Jurkat, Clone E6-1 (cell line): ENCODE measurements around the gene SCLT1. TPM values are rescaled to one million over a fixed set of nuclear protein-coding genes. Genes with fewer than 3 reads are reported as not detected.
"Not testable (repeated sequence)": the region's sequence is repeated elsewhere in the genome, so short reads cannot be mapped to it uniquely, and the experiment has no call there.

ENCODE experiments used
- DNase-seq: peaks from one replicate; pipeline ENCODE4 v3.0.0-alpha.2; 2011; ENCODE audit warnings: low read depth, low spot score
- H3K4me3 ChIP-seq: 2 replicates; pipeline ENCODE4 v1.5.1; 2011; ENCODE audit warnings: mild to moderate bottlenecking, low read length, control low read depth, moderate library complexity
- polyA plus RNA-seq: library from polyadenylated mRNA; unstranded; fragments of >200 nt; gene quantifications from one replicate; pipeline ENCODE4 v1.2.1, GENCODE V29; 2012; ENCODE audit warnings: missing spikeins; ENCODE audit not compliant: insufficient read length, insufficient read depth

Gene SCLT1
- 10.8 TPM for polyA plus RNA-seq

GRCh38 chr4:129093191-129093920, at the start of gene SCLT1:
TSS of gene SCLT1 (minus strand) at chr4:129093539. CDS start at chr4:129093103, 436 bp downstream.
- peak; percentile 94 for DNase-seq
- peak within 1 kb of the TSS; percentile 82 for H3K4me3 ChIP-seq

- DNase-seq, result no peak
Measured at GRCh38 chr4:129140521-129140920, 47.2 kb upstream of the SCLT1 start.

GRCh38 chr4:129138810-129139496, 45.6 kb upstream of the SCLT1 start:
- no peak overlapping the region for H3K4me3 ChIP-seq
- DNase-seq, result no peak

More at GRCh38 chr4:129140521-129140920, 47.2 kb upstream of the SCLT1 start:
- H3K4me3 ChIP-seq, result no peak overlapping the region

- peak; percentile 37 for DNase-seq
- H3K4me3 ChIP-seq, result no peak overlapping the region
Measured at GRCh38 chr4:129136433-129136832, 43.1 kb upstream of the SCLT1 start.

- no peak overlapping the region for H3K4me3 ChIP-seq
- DNase-seq, result no peak
Measured at GRCh38 chr4:129131343-129131742, 38.0 kb upstream of the SCLT1 start.

GRCh38 chr4:129129143-129129542, 35.8 kb upstream of the SCLT1 start:
- H3K4me3 ChIP-seq, result no peak overlapping the region
- DNase-seq, result no peak

GRCh38 chr4:129126614-129127013, 33.3 kb upstream of the SCLT1 start:
- DNase-seq, H3K4me3 ChIP-seq: not testable (repeated sequence)

- no peak for DNase-seq
- H3K4me3 ChIP-seq, result no peak overlapping the region
Measured at GRCh38 chr4:129117705-129118104, 24.4 kb upstream of the SCLT1 start.

- no peak overlapping the region for H3K4me3 ChIP-seq
Measured at GRCh38 chr4:129113919-129114318, 20.6 kb upstream of the SCLT1 start.

GRCh38 chr4:129113434-129113833, 20.1 kb upstream of the SCLT1 start:
- no peak for DNase-seq
- H3K4me3 ChIP-seq, result no peak overlapping the region

More at GRCh38 chr4:129113919-129114318, 20.6 kb upstream of the SCLT1 start:
- DNase-seq, result no peak

- no peak overlapping the region for H3K4me3 ChIP-seq
Measured at GRCh38 chr4:129111919-129112318, 18.6 kb upstream of the SCLT1 start.

GRCh38 chr4:129110931-129111330, 17.6 kb upstream of the SCLT1 start:
- no peak for DNase-seq
- no peak overlapping the region for H3K4me3 ChIP-seq

More at GRCh38 chr4:129111919-129112318, 18.6 kb upstream of the SCLT1 start:
- no peak for DNase-seq

GRCh38 chr4:129109965-129110824, 16.9 kb upstream of the SCLT1 start:
- no peak for DNase-seq

GRCh38 chr4:129098531-129099001, 5.2 kb upstream of the SCLT1 start:
- DNase-seq, result no peak

More at GRCh38 chr4:129109965-129110824, 16.9 kb upstream of the SCLT1 start:
- H3K4me3 ChIP-seq, result no peak overlapping the region

GRCh38 chr4:129095811-129096454, 2.6 kb upstream of the SCLT1 start, which contains the start of gene C4orf33:
TSS of gene C4orf33 (plus strand) at chr4:129096152. CDS start at chr4:129102611, 6,459 bp downstream.
- peak; percentile 78 for DNase-seq
- H3K4me3 ChIP-seq, result peak within 1 kb of the TSS; percentile 78

More at GRCh38 chr4:129098531-129099001, 5.2 kb upstream of the SCLT1 start:
- H3K4me3 ChIP-seq, result no peak overlapping the region

GRCh38 chr4:129094347-129094746, 1.0 kb upstream of the SCLT1 start:
- no peak for DNase-seq
- H3K4me3 ChIP-seq, result peak overlapping the region; percentile 82

- no peak for DNase-seq
- peak overlapping the region; percentile 82 for H3K4me3 ChIP-seq
Measured at GRCh38 chr4:129092631-129093190, 628 bp downstream of the SCLT1 start.

- no peak for DNase-seq
- H3K4me3 ChIP-seq, result no peak overlapping the region
Measured at GRCh38 chr4:129087516-129087915, 5.8 kb downstream of the SCLT1 start.
